ENCODE results near the gene CEP19. TPM values are rescaled to one million over a fixed set of nuclear protein-coding genes. Genes with fewer than 3 reads are reported as not detected.
"Not testable (repeated sequence)": the region's sequence is repeated elsewhere in the genome, so short reads cannot be mapped to it uniquely, and the experiment has no call there.

The CEP19 gene
- total RNA-seq, 4 donors from 2014 or later = 0.32 to 2.2 (median 1.8) TPM; not detected in 1

- 28 to 54% methylated on average over 2 to 9 of the region's 9 CpGs for WGBS, 2 donors (ENCODE audit: low coverage in 1 of 2)
- no peak overlapping the region for H3K4me3 ChIP-seq
- peak overlapping the region; percentile 41 to 70 (median 66) for H3K27ac ChIP-seq
- H3K9me3 ChIP-seq = peaks cover 0 to 6% of the 10 kb centered on the region in 2 donors
- H3K4me1 ChIP-seq = peaks cover 0 to 31% (median 15%) of the 10 kb centered on the region in 4 donors
- no peaks in the 10 kb centered on the region for H3K27me3 ChIP-seq
- DNase-seq = peak; percentile 45
- in situ Hi-C loops (cut with MboI; ENCODE audit: low pct_ligation_motif_present in 1 of 4, low pct_unique_long_range_greater_than_20kb in 1 of 4, low sequenced_read_pairs in 3 of 4) (no loop called here), intact Hi-C loops (cut with DNase I; ENCODE audit: low total_unique reads) (no loop called here)
- no peak for TF ChIP-seq POLR2AphosphoS5 (IDR thresholded peaks at IDR 0.05)
- TF ChIP-seq POLR2A (IDR thresholded peaks at IDR 0.05) = no peak
- TF ChIP-seq, protein P1, sequence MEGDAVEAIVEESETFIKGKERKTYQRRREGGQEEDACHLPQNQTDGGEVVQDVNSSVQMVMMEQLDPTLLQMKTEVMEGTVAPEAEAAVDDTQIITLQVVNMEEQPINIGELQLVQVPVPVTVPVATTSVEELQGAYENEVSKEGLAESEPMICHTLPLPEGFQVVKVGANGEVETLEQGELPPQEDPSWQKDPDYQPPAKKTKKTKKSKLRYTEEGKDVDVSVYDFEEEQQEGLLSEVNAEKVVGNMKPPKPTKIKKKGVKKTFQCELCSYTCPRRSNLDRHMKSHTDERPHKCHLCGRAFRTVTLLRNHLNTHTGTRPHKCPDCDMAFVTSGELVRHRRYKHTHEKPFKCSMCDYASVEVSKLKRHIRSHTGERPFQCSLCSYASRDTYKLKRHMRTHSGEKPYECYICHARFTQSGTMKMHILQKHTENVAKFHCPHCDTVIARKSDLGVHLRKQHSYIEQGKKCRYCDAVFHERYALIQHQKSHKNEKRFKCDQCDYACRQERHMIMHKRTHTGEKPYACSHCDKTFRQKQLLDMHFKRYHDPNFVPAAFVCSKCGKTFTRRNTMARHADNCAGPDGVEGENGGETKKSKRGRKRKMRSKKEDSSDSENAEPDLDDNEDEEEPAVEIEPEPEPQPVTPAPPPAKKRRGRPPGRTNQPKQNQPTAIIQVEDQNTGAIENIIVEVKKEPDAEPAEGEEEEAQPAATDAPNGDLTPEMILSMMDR (IDR thresholded peaks at IDR 0.05) = no peak
- TF ChIP-seq EP300 (IDR thresholded peaks at IDR 0.05; ENCODE audit: low read depth) = no peak
- H3K36me3 ChIP-seq = no peaks in the 10 kb centered on the region
Measured at GRCh38 chr3:196754091-196754981, 42.3 kb upstream of the CEP19 start.

DNA sequence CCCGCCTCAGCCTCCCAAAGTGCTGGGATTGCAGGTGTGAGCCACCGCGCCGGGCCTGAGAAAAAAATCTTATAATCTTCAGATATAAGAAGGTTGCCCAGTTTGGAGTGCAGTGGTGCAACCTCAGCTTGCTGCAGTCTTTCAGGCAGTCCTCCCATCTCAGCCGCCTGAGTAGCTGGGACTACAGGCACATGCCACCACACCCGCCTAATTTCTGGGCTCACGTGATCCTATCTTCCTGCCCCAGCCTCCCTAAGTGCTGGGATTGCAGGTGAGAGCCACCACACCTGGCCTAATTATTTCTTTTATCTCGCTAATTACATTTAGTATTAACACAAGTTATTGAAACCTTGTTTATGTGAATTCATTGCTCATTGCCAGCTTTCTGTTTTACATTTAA, 41.2 kb upstream of the CEP19 start:
- H3K27ac ChIP-seq = peak overlapping the region in 1 of 4 donors; percentile 70
- H3K9me3 ChIP-seq = peaks cover 0 to 6% of the 10 kb centered on the region in 2 donors

GRCh38 chr3:196749125-196749524, 37.1 kb upstream of the CEP19 start:
- Histone ChIP-seq H3K36me3 (peaks cover 0 to 1% (median 0%) of the 10 kb centered on the region in 4 donors), H3K27me3 (no peaks in the 10 kb centered on the region), H3K4me1 (peaks cover 0 to 22% (median 7%) of the 10 kb centered on the region in 4 donors), H3K27ac (no peak overlapping the region), H3K4me3 (no peak overlapping the region), H3K9me3 (no peaks in the 10 kb centered on the region)
- no peak for DNase-seq
- TF ChIP-seq EP300 (IDR thresholded peaks at IDR 0.05; ENCODE audit: low read depth) (no peak), POLR2AphosphoS5 (IDR thresholded peaks at IDR 0.05) (no peak), POLR2A (IDR thresholded peaks at IDR 0.05) (no peak)
- TF ChIP-seq, protein P1 (IDR thresholded peaks at IDR 0.05) = no peak
- 80 to 84% methylated on average over 8 of the region's 8 CpGs for WGBS, 2 donors (ENCODE audit: low coverage in 1 of 2)
- intact Hi-C loops (cut with DNase I; ENCODE audit: low total_unique reads) (no loop called here), in situ Hi-C loops (cut with MboI; ENCODE audit: low pct_ligation_motif_present in 1 of 4, low pct_unique_long_range_greater_than_20kb in 1 of 4, low sequenced_read_pairs in 3 of 4) (no loop called here)

More for the DNA sequence above, 41.2 kb upstream of the CEP19 start:
- intact Hi-C loops (cut with DNase I; ENCODE audit: low total_unique reads) = no loop called here
- in situ Hi-C loops (cut with MboI; ENCODE audit: low pct_ligation_motif_present in 1 of 4, low pct_unique_long_range_greater_than_20kb in 1 of 4, low sequenced_read_pairs in 3 of 4) = no loop called here
- TF ChIP-seq EP300 (IDR thresholded peaks at IDR 0.05; ENCODE audit: low read depth) = no peak
- Histone ChIP-seq H3K36me3 (no peaks in the 10 kb centered on the region), H3K4me3 (no peak overlapping the region), H3K27me3 (no peaks in the 10 kb centered on the region), H3K4me1 (peaks cover 0 to 29% (median 15%) of the 10 kb centered on the region in 4 donors)
- 94 to 100% methylated on average over 1 to 8 of the region's 8 CpGs for WGBS, 2 donors (ENCODE audit: low coverage in 1 of 2)
- DNase-seq = no peak

GRCh38 chr3:196743569-196743968, 31.5 kb upstream of the CEP19 start:
- intact Hi-C loops (cut with DNase I; ENCODE audit: low total_unique reads); in situ Hi-C loops (cut with MboI; ENCODE audit: low pct_ligation_motif_present in 1 of 4, low pct_unique_long_range_greater_than_20kb in 1 of 4, low sequenced_read_pairs in 3 of 4): not testable (repeated sequence)
- peaks cover 5 to 36% (median 16%) of the 10 kb centered on the region in 4 donors for H3K4me1 ChIP-seq

DNA sequence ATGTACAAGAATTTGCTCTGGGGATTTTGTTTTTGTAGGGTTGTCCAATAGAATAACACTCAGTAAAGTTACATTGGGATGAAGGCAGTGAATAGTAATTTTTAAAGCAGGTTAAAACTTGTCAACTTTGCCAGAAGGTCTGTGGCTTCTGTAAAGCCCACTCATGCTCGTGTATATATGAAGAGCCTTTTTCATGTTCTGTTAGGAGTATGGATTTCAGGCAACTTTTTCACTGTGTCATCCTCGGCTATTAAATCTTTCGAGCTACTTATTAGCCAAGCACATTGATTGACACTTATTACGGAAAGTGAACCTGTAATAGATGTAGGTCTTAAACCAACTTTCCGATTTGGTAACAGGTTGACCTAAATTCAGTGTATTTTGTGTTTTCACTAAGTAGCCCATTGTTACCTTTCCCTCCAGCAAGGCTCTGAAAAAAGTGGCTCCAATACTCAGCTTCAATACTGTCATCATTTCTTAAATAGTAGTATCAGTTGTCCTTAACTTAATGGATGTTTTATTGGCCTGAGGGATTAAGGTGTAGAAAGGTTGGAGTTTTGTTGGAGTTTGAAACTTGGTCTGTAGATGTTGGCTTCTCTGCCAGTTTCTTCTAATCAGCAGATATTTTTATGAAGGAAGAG, 29.3 kb upstream of the CEP19 start:
- H3K27ac ChIP-seq = peak overlapping the region; percentile 99 to 100 (median 99)
- H3K4me3 ChIP-seq = peak overlapping the region; percentile 92 to 95 (median 94)
- in situ Hi-C loops (cut with MboI; ENCODE audit: low pct_ligation_motif_present in 1 of 4, low pct_unique_long_range_greater_than_20kb in 1 of 4, low sequenced_read_pairs in 3 of 4) = no loop called here
- no peak for TF ChIP-seq EP300 (IDR thresholded peaks at IDR 0.05; ENCODE audit: low read depth)
- TF ChIP-seq, protein P1 (IDR thresholded peaks at IDR 0.05) = no peak
- no peak for TF ChIP-seq POLR2AphosphoS5 (IDR thresholded peaks at IDR 0.05)
- intact Hi-C loops (cut with DNase I; ENCODE audit: low total_unique reads) = no loop called here
- H3K4me1 ChIP-seq = peaks cover 5 to 32% (median 16%) of the 10 kb centered on the region in 4 donors
- no peaks in the 10 kb centered on the region for H3K27me3 ChIP-seq
- no peaks in the 10 kb centered on the region for H3K36me3 ChIP-seq
- no peak for DNase-seq
- H3K9me3 ChIP-seq = no peaks in the 10 kb centered on the region
- 9 to 14% methylated on average over 5 of the region's 5 CpGs for WGBS, 2 donors (ENCODE audit: low coverage in 1 of 2)

More at GRCh38 chr3:196743569-196743968, 31.5 kb upstream of the CEP19 start:
- not testable (repeated sequence) for H3K36me3 ChIP-seq, H3K27me3 ChIP-seq, H3K4me3 ChIP-seq, H3K27ac ChIP-seq, DNase-seq, H3K9me3 ChIP-seq
- WGBS, 2 donors (ENCODE audit: low coverage in 1 of 2) = 92 to 95% methylated on average over 10 of the region's 10 CpGs

Measured in transverse colon (tissue), 4 donors.